ENCODE data around the gene PDE6C.

The PDE6C gene

GRCh38 chr10:93612311-93612710 lies at the start of gene PDE6C:
PDE6C (plus strand) TSS chr10:93612537; CDS start chr10:93612726, 189 bp downstream.
- DNase-seq (ENCODE audit: low read depth in 2 of 2): no peak

- DNase-seq (ENCODE audit: low read depth in 2 of 2): no peak
These were observed 46.9 kb upstream of the PDE6C start for GRCh38 chr10:93565446-93565845.

- no peak for DNase-seq (ENCODE audit: low read depth in 2 of 2)
These were observed 45.7 kb upstream of the PDE6C start, which contains the start of gene FFAR4 for GRCh38 chr10:93566435-93567276. FFAR4 (plus strand) TSS chr10:93566665; CDS start chr10:93566721, 56 bp downstream.

DNA sequence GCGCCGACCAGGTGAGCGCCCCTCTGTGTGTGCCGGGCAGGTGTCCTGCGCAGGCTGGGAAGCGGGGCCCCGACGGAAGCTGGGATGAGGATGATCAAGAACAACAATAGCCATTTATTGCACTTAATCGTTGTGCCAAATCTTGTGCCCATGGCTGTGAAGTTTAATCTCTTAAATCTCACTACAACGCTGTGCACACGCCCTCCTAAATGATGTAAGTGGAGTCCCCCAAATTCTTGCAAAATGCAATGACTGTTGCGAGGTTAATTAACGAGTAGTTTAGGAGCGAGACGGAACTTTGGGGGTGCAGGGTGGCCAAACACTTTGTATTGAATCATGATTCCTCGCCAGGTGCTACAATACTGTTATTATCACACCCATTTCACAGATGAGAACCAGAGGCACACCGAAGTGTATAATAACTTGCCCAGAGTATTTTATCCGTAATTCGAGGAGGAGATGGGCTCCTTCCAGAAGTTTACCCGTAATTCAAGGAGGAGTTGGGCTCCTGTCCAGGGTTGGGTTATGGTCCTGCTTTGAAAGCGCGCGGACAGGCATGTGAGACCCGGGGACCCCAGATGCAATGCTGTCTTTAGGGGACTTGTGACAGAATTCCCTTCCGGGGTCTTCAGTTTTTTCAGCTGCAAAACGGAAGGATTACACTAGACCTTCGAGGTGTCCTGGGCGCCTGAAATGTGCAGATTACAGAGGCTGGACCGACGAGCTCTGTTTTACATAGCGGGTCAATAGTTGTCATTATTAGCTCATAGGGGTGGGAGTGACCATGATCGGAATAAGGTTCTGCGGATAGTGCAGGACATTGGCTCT lies 44.8 kb upstream of the PDE6C start:
- no peak for DNase-seq (ENCODE audit: low read depth in 2 of 2)

GRCh38 chr10:93568105-93568390 lies 44.3 kb upstream of the PDE6C start:
- no peak for DNase-seq (ENCODE audit: low read depth in 2 of 2)

DNA sequence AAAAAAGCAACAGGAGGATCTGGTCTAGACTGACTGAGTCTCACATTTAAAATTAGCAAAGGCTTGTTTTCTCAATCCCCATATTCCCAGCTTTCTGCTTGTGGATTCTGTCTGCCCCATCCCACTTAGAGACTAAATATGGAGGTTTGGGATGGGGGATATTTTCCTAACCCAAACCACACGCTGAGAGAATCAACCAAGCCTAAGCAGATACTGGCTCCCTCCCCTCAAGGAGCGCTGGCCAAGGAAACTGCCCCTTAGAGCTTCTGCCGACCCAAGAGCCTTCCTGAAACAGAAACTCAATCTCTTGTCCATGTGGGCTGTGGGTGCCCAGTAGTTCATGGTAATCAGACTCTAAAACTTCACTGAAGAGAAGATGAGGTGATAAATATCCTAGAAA lies 42.0 kb upstream of the PDE6C start:
- DNase-seq (ENCODE audit: low read depth in 2 of 2): no peak

DNA sequence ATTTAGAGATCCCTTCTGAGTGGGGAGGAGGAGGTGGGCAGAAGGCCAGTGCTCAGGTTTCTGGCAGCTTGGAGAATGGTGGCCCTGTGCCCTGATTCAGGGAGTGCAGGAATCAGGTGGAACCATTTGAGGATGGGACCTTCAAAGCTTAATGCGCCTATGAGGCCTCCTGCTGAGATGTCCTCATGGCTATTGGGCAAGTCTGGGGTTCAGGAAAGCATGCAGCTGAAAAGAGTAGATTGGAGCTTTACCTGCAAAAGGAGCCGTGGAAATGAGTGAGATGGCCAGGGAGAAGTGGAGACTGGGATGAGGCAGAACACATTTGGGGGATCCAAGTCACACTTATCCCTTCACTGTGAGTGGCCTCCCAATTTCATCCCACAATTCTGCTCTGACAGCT lies 39.7 kb upstream of the PDE6C start:
- no peak for DNase-seq (ENCODE audit: low read depth in 2 of 2)

- DNase-seq (ENCODE audit: low read depth in 2 of 2): no peak
These were observed 39.1 kb upstream of the PDE6C start for GRCh38 chr10:93573051-93573909.

DNA sequence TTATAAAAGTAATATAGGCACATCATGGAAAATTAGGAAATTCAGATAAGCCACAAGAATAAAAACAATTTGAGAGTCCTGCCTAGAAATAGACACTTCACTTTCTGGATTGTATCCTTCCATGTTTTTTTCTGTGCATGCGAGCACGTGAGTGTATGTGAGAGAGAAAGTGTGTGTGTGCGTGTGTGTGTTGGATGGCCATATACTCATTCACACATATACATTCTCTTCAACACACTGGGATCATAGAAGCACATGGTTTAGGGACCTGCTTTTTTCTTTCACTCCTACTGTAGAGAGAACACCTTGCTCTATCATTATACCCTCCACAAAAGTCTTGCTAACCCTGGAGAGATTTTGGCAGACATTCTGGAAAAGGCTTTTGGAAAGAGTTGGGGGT lies 38.4 kb upstream of the PDE6C start:
- DNase-seq (ENCODE audit: low read depth in 2 of 2): no peak

GRCh38 chr10:93576888-93577287 lies 35.4 kb upstream of the PDE6C start:
- no peak for DNase-seq (ENCODE audit: low read depth in 2 of 2)

DNA sequence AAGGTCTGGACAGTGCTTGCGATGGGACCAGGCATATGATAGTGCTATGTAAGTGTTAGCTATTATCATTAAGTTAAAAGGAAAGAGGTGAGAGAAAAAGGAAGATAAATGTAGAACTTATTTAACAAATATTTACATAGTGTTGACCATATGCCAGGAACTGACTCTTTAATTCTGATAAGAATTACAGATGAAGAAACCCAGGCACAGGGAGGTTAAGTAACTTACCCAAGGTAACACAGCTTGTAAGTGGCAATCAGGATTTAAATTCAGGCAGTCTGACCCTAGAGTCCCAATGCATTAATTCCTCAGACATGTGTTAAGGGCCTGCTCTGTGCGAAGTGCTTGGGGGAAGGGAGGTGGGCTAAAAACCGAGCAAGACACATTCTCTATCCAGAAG lies 34.8 kb upstream of the PDE6C start:
- DNase-seq (ENCODE audit: low read depth in 2 of 2): no peak

GRCh38 chr10:93579089-93579488 lies 33.2 kb upstream of the PDE6C start:
- DNase-seq (ENCODE audit: low read depth in 2 of 2): no peak

DNA sequence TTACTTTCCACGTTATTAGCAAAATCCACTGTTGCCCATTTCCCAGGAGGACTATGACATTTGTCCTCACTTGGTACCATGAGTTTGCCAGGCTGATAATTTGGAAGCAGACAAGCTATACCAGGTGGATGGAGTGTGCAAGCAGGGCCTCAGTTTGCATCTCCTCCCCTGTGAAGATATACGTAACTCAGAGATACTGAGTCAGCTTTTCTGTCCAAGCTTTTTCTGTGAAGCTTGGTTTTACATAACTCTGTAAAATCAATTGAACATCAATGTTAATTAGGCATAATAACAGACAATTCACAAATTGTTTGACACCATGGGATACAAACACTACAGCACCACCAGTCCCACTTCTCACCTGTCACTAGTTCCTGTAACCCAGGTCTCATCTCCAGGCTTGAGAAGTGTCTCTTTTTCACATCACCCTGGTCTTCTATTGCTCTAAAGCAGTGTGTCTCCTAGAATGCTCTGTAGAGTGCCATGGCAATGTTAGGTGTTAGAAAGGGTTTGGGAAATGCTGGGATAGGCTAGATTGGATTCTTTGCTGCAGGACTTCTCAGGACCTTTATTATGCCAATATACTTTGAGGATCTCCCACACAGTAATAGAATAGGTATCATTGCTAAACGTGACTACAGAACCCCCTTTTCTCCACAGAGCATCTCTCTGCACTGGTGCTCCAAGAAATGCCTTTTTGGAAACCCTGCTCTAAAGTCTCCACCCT lies 32.2 kb upstream of the PDE6C start:
- no peak for DNase-seq (ENCODE audit: low read depth in 2 of 2)

GRCh38 chr10:93580828-93581227 lies 31.5 kb upstream of the PDE6C start:
- no peak for DNase-seq (ENCODE audit: low read depth in 2 of 2)

GRCh38 chr10:93584445-93584844 lies 27.9 kb upstream of the PDE6C start:
- no peak for DNase-seq (ENCODE audit: low read depth in 2 of 2)

- DNase-seq (ENCODE audit: low read depth in 2 of 2): no peak
These were observed 22.4 kb upstream of the PDE6C start for GRCh38 chr10:93589648-93590562.

GRCh38 chr10:93590638-93591037 lies 21.7 kb upstream of the PDE6C start:
- DNase-seq (ENCODE audit: low read depth in 2 of 2): no peak

DNA sequence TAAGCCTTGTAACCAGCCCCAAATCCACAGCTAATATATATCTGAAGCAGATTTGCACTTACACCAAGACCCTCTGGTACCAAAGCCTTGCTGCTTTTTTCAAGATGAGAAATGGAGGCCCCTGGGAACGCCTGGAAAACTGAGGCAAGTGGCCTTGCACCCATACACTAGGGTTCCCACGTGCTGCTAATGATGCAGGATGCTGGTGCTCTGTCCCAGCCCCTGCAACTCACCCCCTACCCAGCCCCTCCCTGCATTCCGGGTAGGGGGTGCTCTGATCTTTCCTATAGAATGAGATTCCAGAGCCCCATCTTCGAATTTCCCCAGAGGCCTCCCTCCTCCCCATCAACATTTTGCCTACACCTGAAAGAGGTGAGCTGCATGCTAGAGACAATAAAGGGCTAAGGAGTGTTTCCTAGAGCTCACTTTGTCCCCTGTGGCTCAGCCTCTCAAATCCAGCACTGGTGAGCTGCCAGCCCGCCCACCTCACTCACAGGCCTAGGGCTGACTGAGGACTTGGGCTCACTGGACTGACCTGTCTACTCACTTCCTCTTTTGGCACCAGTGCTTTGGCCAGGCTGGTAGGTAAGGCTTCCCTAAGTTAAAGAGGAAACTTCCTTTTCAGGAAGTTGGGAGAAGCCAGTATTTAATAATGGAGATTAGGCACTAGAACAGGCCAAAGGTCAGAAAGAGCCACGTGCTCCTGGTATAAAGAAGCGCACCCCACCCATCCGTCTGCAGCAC lies 21.1 kb upstream of the PDE6C start:
- DNase-seq (ENCODE audit: low read depth in 2 of 2): no peak

GRCh38 chr10:93593254-93593653 lies 19.1 kb upstream of the PDE6C start:
- DNase-seq (ENCODE audit: low read depth in 2 of 2): no peak

GRCh38 chr10:93593749-93594148 lies 18.6 kb upstream of the PDE6C start:
- no peak for DNase-seq (ENCODE audit: low read depth in 2 of 2)
